Activated T-cell treated with anti-CD3 and anti-CD28 coated beads for 48 hours (primary cell): ENCODE data around the gene SENP1.
"Not testable (repeated sequence)": the region's sequence is repeated elsewhere in the genome, so short reads cannot be mapped to it uniquely, and the experiment has no call there.

Source experiments
- DNase-seq: peaks from one replicate; pipeline ENCODE4 v3.0.0-alpha.2; 2020; ENCODE audit warnings: low read depth

Gene SENP1

DNA sequence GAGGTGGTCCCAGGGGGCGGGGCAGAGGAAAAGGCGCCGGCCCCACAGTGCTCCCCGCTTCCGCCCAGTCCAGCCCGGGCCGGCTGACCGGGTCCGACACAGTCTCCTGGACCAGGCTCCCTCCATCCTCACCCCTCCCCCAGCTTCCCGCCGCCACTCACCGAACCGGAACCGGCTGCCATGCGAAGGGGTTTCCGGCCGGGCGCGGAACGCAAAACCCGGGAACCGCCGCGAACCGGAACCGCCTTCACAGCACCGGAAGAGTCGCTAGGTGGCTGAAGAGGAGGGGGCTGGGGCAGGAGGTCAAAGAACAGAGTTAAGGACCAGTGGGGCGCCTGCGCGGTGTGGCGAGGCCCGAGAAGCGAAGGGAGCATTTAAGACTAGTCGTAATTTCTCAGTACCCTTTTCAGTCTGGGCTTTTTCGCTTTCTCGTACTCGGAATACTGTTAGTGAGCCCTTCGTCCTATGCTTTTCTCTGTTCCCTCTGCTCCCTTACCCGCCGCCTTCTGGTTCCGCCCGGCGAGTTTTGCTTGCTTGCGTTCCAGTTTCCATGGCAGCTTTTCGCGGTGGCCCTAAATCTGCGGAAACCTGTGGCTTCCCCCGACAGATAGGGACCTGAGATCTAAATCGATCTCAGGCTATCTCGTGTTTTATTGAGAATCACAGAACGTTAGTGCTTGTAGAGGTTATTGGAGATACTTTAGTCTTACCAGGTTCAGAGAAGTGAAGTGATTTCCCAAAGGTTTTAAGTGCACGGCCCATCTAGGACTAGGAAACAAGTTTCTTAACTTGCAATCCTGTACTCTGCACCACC lies at the start of gene SENP1:
Gene SENP1, minus strand, starts transcription at position 213 of the 814 bp plus-strand sequence. CDS start 4,607 bp downstream, outside the sequence.
- DNase-seq: peak; percentile 88

DNA sequence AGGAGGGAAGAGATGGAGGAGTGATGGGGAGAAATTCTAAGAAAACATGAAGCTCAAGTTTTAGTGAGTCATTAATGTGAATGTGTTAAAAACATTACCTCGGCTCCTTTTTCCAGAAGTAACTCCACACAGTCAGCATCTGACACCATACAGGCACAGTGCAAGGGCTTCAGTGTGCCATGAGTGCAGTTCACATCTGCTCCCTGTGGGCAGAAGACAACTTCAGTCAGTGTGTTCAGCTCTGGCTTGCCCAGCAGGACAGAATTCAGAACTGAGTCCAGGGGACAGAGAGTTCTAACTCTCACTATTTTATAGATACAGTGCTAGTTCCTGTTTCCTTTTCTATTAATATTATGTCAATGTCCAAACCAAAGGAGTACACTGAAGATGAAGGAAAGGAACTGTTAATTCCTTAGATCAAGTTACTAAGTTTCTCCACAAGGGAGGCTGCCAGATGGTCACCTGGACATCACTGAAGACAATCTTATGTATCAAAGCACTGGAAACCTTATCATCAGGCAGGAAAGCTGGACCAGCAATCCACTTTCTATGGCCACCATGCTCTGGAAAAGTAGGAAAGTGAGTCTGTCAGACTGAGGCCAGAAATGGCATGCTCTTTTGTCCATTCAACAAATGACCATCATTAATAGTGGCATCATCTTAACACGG lies 45.4 kb upstream of the SENP1 start:
- DNase-seq: no peak

DNA sequence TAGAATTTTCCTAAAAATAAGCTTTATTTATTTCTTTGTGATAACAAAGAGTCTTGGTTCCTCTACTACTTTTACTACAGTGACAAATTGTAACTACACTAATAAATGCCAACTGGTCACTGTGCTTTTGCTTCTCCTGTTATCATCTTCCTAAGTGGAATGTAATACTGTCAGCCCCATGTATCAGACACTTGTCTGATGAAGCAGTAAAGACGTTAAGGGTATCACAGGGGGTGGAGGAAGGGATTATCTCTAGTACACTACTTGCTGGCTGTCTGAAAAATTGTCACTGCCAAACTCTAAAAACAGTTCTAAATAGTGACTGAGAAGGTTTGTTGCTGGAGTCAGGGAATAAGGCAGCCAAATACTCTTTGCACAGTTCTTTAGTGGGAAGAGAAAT lies 40.1 kb upstream of the SENP1 start:
- DNase-seq: no peak

- no peak for DNase-seq
Observed at GRCh38 chr12:48143898-48144297, 38.0 kb upstream of the SENP1 start.

GRCh38 chr12:48142818-48143674 lies 37.2 kb upstream of the SENP1 start:
- DNase-seq: no peak

GRCh38 chr12:48135027-48135426 lies 29.1 kb upstream of the SENP1 start:
- no peak for DNase-seq

DNA sequence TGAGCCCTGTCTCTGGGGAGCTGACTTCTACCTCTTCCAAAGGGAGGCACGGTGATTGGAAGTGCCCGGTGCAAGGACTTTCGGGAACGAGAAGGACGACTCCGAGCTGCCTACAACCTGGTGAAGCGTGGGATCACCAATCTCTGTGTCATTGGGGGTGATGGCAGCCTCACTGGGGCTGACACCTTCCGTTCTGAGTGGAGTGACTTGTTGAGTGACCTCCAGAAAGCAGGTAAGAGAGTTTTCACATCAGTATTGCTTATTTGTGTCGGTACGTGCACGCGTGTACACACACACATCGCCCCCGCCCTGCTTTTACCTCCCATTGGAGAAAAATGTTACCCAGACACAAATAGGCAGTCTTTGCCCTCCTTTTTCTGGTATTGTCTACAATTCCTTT lies 26.9 kb upstream of the SENP1 start:
- no peak for DNase-seq

- no peak for DNase-seq
Observed at GRCh38 chr12:48131517-48131916, 25.6 kb upstream of the SENP1 start.

GRCh38 chr12:48129376-48129775 lies 23.5 kb upstream of the SENP1 start:
- DNase-seq: no peak

- DNase-seq: no peak
Observed at GRCh38 chr12:48128800-48129199, 22.9 kb upstream of the SENP1 start.

- DNase-seq: no peak
Observed at GRCh38 chr12:48126953-48127630, 21.2 kb upstream of the SENP1 start.

DNA sequence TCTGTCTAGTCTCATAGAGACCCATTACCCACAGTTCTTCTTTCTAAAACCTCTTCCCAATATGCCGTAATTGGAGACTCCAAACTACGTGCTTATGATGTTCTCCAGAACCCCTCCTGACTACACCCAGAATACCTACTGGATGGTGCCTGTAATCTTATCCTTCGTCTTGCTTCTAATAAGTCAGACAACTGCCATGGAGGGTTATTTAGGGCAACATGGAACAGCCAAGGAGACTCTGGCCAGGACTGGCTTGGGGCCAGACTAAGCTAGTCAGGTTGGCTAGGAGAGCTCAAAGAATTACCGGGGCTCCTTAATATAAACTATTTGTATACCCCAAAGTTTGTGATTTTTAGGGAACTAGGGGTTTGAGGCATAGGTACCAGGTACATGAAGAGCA lies 20.1 kb upstream of the SENP1 start:
- no peak for DNase-seq

DNA sequence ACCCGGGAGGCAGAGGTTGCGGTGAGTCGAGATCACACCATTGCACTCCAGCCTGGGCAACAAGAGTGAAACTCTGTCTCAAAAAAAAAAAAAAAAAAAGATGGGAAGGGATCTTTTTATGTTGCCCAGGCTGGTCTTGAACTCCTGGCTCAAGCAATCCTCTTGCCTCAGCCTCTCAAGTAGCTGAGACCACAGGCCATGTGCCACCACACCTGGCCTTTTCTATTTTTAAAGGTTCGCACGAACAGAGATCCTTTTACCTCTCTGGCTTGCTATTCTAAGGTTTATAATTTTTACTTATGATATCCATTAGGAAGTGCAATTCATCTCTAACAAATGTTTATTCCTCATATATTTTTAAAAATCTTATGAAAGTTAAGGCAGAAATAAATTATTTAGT lies 19.7 kb upstream of the SENP1 start:
- not testable (repeated sequence) for DNase-seq

DNA sequence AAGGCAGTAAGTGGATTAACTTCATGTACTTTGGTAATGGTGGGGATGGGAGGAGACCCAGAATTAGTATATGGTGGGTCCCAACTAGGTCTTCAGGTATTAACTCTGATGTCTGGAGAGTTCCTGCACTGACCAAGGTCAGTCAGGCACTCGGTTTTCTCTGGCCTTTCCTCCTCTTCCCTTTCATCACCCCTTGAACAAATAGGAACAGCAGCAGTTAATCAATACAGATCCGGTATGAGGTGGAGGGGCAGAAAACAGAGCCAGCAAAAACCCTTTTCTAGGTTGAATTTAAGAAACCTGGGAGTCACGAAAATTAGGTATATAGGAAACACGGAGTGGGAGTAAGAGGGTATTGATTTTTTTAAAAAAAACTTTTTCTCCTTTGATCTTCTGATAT lies 17.3 kb upstream of the SENP1 start:
- no peak for DNase-seq

DNA sequence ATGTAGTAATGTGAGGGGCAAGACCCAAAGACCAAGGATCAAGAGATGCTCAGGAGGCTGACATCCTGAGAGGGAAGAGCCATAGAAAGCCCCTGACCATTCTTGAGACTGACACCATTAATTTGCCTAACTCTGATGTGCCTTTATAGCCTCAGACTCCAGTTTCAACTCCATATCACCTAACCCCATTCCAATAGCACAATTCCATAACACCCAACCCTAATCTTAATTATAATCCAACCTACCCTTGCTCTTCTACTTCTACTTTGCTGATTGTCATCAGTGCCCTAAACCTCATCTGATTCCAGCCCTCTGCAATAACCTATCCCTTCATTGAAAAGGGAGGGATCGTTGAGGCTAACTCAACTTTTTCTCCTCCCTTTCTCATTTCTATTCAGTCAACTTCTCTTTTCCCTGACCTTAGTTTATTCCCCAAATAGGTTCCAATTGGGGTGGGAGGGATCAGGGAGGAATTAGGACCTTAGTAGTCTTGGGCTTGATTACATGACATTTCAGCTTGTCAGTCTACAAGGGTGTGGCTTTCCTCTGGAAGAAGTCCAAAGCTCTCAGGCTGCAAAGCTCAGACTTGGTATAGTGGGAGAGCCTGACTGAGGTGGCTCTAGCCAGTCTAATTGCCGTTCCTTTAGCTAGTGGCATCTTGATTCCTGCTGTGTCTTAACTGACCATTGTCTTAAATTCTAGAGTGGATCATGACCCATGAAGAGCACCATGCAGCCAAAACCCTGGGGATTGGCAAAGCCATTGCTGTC lies 16.4 kb upstream of the SENP1 start:
- DNase-seq: no peak

DNA sequence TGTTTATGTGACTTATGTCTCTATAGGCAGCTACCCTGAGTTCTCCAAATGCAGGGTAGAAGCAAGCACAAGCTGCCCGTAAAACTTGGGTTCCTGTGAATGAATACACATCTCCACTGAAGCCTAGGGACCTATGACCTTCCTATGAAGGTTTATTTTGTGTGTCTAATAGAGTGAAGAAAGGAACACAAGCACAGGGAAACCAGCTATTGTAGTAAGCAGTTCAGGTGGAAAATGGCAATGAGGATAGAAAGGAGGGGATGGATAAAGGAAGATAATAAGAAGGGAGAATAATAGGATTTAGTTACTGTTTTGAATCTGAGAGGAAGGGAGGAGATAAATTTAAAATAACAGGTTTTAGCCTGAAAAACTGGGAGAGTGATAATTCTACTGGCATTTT lies 15.6 kb upstream of the SENP1 start:
- DNase-seq: no peak

- no peak for DNase-seq
Observed at GRCh38 chr12:48119834-48120195, 13.9 kb upstream of the SENP1 start.

DNA sequence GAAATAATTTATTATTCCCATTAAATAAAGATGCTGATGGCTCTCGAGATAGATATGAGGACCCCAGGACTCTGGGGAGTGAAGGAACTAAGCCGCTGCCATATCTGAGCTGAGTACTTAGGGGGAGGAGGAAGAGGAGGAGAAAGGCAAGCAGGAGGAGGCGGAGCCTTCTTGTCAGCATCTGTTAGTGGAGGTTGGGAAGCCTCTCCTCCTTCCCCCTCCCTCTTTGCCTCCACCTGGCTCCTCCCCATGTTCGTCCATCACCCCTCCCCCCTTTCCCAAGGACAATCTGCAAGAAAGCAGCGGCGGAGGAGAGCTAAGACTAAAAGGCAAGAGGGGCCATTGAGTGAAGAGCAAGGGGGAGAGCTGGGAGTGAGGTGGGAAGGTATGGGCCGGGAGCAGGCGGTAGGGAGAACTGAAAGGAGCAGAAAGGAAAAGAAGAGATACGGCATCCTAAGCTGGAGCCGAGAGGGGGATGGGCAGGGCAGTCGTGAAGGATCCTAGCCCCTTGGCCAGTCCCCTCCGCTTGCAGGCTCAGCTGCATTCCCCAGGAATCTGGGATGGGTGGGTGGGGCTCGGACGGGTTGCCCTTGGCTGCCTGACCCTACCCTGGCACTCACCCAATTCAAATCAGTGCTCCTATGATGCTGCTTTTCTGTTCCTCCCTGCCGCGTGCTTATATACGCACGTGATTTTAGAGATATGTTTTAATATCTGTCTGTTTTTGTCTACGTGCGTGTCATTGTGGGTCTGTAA lies 13.4 kb upstream of the SENP1 start, which contains the start of gene PFKM:
Gene PFKM, plus strand, starts transcription at position 287 of the 756 bp plus-strand sequence. CDS start 3,411 bp downstream, outside the sequence.
- DNase-seq: peak; percentile 61

DNA sequence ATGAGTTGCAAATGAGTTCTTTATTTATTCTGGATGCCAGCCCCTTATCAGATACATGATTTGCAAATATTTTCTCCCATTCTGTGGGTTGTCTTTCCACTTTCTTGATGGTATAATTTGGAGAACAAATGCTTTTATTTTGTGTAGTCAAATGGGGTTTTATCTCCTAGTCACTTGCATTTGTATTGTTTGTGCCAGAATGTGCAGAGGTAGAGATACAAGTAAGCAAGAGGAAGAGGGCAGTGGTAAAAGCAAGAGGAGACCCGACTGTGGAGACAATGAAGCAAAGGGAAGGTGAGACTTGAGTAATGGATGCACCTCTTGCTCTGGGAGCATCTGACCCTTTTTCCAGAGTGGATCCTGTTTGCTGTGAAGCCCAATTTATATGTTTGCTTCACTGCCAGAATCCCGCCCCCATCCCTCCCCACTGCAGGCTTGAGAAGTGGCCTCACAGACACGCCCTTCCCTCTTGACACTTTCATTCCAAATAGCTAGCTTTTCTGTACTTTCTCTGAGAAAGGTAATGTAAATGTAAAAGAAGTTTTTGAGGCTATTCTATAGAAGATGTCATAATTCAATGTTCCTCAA lies 12.5 kb upstream of the SENP1 start:
- DNase-seq: no peak

DNA sequence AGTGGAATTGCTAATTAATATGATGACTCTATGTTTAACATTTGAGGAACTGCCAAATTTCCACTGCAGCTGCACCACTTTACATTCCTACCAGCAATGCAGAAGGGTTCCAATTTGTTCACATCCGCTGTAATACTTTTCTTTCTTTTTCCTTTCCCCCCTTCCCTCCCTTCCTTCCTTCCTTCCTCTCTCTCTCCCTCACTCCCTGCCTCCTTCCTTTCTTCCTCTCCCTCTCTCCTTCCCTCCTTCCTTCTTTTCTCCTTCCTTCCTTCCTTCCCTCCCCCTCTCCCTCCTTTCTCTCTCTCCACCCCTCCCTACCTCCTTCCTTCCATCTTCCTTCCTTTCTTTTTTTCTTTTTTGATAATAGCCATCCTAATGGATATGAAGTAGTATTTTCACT lies 10.1 kb upstream of the SENP1 start:
- DNase-seq: no peak
